GM21447 (cell line): Measurements from ENCODE around the gene ADAMTSL1.

Experiments used
- ATAC-seq: cut with Tn5 transposase; IDR thresholded peaks from one replicate; pipeline ENCODE4 v1.9.1; 2021; ENCODE audit not compliant: unreplicated experiment

ADAMTSL1 gene

DNA sequence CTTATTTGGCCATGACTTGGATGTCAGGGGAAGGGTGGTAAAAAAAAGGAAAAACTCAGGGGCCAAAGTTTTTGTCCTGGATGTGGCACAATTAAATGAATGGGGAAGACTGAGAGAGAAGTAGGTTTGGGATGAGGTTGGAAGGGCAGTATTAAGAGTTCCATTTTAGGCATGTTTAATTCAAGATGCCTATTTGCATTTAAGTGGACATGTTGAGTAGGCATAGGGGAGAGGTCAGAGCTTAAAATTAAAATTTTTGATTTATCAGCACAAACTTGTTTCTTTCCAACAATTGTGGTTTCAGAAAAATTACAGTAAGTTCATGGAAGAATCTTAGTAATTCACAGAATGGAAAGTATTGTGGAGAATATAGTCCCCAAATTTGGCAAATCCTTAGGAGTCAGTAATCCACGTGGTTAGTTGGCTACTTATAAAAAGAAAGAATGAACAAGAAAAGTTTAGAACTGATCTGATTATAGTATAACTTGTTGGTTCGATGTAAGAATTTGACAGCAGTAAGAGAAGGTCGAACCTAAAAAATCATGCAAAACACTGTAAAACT is 293.1 kb downstream of the ADAMTSL1 start:
- ATAC-seq = no peak

DNA sequence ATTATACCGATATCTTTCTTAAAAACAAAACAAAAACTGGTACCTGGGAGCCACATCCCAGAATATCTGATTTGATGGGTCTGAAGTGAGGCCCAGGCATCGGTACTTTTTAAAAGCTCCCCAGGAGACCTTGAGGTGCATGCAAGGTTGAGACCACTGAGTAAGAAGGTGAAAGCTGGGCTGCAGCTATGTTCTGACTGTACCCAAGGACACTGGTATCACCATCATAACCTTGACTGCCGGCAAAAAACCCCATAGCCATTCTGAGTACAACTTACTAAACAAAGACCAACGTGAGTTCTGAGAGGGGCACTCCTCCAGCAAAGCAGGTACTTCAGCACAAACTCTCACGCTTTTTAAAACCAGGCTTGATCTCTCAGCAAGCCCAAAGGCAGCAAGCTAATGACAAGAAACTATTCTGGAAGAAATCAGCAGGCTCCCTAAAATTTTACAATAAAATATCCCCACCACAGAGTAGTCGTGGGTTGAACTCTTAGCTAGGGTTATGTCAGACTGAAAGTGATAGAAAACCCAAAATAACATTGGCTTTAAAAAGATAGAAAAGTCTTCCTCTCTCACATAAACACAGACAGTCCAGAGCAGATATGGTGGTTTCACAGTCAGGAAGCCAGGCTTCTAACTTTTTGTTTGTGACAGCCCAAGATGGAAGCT is 295.1 kb downstream of the ADAMTSL1 start:
- peak; percentile 82 for ATAC-seq

DNA sequence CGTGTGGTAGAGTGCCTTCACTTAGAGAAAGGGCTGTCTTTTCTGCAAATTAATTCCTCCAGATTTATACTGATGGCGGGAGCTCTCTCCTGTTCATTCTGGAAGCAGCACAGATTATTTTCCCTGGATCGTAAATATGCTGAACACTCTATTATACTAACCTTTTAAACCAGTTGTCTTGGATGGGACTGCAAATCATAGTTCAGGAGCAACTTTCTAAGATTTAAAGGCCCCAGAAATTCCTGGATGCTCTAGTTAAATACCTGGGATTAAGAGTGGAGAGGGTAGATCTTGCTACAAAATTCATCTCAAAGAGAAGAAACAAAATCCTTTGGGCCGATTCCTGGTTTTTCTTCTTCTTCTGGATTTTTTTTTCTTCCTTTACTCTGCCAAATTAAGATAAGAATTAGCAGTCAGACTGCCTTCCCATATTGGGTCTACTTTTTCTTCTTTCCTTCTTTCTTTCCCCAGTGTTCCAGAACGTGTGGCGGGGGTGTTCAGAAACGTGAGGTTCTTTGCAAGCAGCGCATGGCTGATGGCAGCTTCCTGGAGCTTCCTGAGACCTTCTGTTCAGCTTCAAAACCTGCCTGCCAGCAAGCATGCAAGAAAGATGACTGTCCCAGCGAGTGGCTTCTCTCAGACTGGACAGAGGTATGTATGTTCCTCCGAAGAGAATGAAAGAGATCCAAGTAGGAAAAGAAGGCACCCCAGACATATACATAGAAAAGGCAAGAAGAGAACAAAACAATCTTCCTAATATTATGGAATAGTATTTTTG is 296.4 kb downstream of the ADAMTSL1 start:
- ATAC-seq = no peak

DNA sequence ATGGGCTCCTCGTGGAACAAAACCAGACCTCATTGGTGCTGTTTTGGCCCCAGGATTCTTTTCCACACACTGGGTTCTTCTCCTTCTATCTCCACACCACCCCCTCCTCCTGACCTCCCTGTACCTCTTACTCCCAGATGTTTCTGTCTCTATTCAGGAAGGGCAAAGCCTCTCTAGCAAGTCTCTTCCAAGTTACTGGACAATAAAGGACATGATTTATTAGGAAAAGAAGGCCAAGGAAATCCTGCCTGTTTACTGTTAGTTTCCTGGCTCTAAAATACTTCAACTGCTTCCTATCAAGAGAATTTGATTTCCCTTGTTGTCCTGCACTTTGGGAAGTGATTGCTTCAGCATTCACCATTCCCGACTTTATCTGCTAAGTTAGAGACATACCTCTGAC is 297.1 kb downstream of the ADAMTSL1 start:
- ATAC-seq = no peak

DNA sequence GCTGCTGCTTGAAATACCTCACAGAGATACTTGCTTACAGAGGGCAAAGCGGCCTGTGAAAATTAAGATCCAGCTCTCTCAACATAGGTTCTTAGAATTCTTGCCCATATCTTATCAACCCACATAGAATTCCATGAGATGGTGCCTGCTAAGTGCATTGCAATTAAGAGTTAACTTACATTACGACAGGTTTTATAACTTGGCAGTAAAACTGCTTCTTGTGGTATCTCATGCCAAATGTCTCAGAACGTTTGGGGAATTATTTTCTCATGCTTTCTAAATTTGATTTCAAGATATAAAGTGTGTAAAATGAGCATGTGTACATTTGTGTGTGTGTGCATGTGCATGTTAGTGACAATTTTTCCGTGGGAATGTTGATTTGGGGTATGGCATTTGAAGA is 297.8 kb downstream of the ADAMTSL1 start:
- ATAC-seq = no peak

DNA sequence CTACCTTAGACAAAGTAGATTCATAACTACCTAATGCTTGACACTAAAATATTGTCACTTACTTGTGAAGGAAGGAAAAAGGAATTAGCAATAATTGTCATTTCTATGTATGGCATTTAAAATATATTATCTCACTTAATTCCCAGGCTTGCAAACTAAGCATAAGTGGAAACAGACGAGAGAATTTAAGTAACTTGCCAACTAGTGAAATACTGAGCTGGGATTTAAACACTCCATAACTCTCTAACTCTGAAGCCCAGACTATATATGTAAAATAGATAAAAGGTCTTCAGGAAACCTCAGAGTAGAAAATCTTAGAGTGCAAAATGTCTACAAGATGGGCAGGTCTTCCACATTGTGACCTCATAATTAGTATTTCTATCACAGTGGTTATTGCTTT is 301.3 kb downstream of the ADAMTSL1 start:
- no peak for ATAC-seq

- no peak for ATAC-seq
Measured at GRCh38 chr9:18775930-18776329, 302.0 kb downstream of the ADAMTSL1 start.

GRCh38 chr9:18776836-18777820 is 303.2 kb downstream of the ADAMTSL1 start:
- no peak for ATAC-seq

DNA sequence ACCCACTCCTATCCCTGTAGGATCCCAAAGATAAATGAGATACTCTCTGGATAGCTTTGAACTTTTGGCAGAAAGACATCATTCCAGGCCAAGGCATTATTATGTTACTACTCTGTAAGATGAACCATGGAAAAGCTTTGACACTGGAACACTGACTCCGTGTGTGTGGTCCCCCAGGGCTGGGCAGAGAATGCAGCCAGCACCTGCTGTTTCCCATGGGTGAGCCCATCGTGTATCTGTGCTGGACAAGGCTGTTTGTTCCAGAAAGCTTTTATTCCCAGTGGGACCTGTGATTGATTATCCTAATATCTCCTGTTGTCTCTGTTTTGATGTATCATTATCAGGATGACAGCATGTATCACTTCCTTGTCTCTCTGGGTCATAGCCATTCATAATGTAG is 304.2 kb downstream of the ADAMTSL1 start:
- ATAC-seq = no peak

DNA sequence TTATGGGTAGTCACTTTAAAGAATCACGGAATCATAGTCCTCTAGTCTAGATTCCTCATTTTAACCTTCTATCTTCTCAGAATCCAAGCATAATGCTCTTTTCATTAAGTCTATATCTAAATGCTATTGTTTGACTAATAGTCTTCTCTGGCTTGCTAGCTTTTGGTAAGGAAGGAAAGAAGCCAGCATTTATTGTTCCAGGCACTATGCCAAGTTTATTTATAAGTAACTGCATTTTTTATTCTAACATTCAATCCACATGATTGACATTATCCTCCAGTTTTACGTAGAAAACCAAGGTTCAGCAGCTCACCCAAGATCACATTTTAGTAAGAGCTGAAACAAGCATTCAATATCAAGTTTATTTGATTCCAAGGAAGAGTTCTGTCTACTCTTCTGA is 304.9 kb downstream of the ADAMTSL1 start:
- ATAC-seq = no peak

- ATAC-seq = no peak
Measured at GRCh38 chr9:18783909-18784308, 310.0 kb downstream of the ADAMTSL1 start.

DNA sequence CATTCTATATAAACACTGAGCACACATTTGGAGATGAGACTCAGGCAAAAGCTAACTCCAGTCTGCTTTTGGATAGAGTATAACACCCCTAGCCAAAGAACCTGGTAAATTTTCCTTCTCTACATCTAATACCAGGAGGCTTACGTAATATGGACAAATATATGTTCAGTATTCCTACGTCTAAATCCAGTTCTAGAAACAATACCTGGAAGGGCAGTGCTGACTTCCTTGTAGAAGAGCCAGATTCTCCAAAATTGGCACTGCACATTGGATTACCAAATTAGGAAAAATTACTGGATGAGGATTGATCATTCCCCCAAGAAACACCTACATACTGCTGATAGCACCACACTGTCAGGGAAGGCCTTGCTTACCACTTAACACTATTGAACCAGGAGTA is 311.7 kb downstream of the ADAMTSL1 start:
- no peak for ATAC-seq

GRCh38 chr9:18786196-18786595 is 312.2 kb downstream of the ADAMTSL1 start:
- no peak for ATAC-seq

GRCh38 chr9:18786911-18787650 is 313.1 kb downstream of the ADAMTSL1 start:
- no peak for ATAC-seq

DNA sequence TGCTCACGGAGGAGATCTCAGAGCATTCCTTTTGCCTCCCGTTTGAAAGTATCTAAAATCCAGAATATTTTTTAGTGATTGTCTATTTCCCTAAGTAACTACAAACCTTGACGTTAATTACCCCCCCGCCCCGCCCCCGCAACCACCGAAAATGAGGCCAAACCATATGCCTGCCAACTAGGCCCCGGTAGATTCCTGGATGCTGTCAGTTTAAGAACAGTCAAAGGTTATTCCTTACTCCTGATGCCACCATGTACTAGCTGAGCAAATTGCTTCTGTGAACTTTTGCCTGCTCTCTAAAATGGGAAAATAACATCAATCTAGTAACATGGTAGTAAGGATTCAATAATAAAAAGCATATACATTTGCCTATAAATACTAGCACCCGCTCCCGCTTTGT is 314.3 kb downstream of the ADAMTSL1 start:
- ATAC-seq = no peak

DNA sequence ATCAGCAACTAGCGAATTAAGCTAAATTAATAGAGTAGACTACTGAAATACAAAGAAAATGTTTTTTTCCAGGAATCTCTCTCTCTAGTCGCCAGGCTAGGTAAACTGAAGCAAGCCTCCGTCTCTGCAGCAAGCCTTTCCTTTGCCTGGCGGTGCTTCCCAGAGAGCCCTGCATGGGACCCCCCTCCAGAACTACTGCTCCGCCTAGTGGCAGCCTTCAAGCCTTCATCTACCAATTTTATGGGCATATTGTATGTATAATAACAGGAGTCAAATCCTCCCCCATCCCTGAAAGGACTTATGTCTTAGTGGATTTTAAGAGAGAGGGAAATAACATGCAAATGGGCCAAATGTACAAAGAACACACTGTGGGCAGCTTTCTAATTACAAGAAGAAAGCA is 317.1 kb downstream of the ADAMTSL1 start:
- ATAC-seq = no peak

DNA sequence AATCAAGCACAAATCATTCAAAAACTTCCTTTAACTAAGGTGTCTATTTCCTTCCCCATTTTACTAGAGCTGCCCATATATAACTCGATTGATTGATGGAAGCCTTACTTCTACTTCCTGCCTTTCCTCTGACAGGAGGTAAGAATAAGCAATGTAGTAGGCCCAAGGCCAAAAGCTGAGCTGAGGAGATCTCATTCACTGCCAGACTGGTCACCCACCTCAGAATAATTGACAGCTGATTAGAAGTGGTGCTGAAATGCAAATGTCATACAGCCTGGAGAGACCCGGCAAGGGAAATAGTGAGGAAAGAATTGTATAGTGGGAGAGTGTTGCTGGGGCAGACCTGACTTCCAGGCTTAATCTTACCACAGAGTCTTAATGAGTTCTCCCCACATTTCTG is 319.2 kb downstream of the ADAMTSL1 start:
- ATAC-seq = no peak

- no peak for ATAC-seq
Measured at GRCh38 chr9:18795947-18796671, 322.2 kb downstream of the ADAMTSL1 start.

DNA sequence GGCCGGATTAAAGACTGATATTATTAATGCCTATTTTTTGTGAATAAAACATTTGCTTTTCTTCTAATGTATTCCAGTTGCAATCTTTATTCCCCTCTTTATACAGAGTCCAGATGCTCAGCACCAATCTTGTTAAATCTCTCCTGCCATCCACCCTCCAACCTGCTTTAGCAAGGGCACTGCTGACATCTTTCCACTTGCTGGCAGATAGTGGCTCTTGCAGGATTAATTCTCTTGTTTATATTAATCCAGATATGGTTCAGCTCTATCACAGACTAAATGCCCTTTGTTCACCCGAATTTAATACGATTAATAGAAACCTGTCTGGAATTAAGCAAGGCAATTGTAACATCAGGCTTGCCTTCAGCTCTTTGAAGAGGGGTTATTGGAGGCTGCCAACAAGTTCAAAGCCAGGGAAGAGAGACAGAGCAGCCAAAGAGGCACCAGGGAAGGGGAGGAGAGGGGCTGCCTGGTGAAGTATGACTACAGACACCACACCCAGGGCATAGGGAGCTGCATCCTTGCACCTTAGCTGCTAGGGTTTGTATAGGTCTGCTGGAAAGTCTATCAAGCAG is 322.8 kb downstream of the ADAMTSL1 start:
- ATAC-seq = no peak
